Measurements from ENCODE around the gene RNF31.

Gene RNF31

DNA sequence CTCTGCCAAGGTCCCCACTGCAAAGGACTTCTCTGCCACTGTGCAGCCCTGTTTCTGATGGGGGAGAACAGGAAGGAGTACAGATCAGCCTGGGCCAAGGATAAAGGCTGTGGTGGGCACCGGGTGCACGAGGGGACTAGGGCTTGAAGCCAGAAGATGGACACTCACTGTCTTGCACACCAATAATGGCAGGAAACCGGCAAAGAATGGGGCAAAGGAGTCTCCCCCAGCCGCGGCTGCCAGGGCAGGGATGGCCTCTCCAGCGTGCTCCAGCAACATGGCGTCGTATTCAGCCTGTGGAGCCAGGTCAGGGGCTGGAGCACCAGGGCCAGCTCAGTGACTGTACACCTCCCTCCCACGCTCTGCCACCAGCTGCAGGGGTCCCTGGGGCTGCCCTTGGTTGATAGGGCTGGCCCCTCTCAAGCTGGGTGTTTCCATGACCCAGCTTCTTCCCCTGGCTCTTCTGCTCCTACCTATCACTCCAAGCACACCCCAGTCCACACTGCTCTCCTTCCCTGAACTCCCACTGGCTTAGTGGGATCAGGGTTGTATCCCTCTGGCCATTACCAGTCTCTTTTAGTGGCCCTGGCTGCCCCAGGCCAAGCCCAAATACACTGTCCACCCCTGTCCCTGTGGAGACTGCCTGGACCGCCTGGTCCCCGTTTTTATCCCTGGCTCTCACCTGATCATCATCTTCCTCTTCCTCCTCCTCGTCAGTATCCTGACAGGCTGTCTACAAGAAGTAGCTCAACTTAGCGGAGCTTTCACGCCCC is 35.0 kb downstream of the RNF31 start:
- DNase-seq (ENCODE audit: insufficient read length, low spot score) (no peak), FAIRE-seq (no peak)
- TF ChIP-seq POLR2A (IDR thresholded peaks at IDR 0.05; ENCODE audit: low read depth, low read length) = no peak

DNA sequence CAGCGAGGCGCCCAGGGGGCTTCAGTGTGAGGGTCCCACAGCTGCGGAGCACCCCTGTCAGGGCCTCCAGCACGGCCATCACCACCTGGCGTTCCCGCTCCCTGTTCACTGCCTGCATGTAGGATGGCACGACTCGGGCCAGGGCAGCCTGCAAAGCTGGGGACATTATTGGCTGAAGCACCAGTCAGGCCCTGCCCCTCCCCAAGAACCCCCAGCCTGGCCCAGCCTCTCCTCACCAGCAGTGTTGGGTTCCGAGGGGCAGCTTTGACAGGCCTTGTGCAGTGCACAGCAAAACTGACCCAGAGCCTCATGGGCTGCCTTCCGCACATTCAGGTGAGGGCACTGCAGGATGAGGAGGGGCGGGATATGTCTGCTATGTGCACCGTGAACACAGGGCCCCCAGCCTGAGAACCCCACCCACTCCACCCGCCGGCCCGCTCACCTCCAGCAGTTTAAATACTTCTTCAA is 35.8 kb downstream of the RNF31 start:
- DNase-seq (ENCODE audit: insufficient read length, low spot score) (no peak), FAIRE-seq (no peak)
- no peak for TF ChIP-seq POLR2A (IDR thresholded peaks at IDR 0.05; ENCODE audit: low read depth, low read length)

GRCh38 chr14:24184104-24184970 is 37.0 kb downstream of the RNF31 start:
- DNase-seq (ENCODE audit: insufficient read length, low spot score) (no peak), FAIRE-seq (no peak)
- TF ChIP-seq POLR2A (IDR thresholded peaks at IDR 0.05; ENCODE audit: low read depth, low read length) = no peak

DNA sequence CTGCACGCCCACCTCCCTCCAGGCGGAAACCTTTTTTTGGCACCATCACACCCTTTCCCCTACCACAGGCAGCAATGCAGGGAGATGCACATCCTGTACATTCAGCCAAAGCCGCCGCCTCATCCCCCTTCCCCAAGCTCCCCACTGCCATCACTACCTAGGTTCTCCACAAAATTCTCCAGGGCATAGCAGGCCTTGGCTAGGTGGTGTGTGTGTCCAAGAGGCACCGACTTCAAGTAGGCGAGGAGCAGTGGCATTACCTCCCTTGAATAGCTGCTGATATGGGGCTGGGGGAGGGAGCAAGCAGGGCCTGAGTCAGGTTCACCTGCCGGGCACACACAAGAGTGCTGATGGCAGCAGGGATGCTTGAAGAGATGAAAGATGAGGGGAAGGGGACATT is 37.7 kb downstream of the RNF31 start:
- TF ChIP-seq POLR2A (IDR thresholded peaks at IDR 0.05; ENCODE audit: low read depth, low read length) = no peak
- DNase-seq (ENCODE audit: insufficient read length, low spot score) (no peak), FAIRE-seq (no peak)

GRCh38 chr14:24185741-24186140 is 38.4 kb downstream of the RNF31 start:
- TF ChIP-seq POLR2A (IDR thresholded peaks at IDR 0.05; ENCODE audit: low read depth, low read length) = no peak
- no peak for DNase-seq (ENCODE audit: insufficient read length, low spot score)
- no peak for FAIRE-seq

DNA sequence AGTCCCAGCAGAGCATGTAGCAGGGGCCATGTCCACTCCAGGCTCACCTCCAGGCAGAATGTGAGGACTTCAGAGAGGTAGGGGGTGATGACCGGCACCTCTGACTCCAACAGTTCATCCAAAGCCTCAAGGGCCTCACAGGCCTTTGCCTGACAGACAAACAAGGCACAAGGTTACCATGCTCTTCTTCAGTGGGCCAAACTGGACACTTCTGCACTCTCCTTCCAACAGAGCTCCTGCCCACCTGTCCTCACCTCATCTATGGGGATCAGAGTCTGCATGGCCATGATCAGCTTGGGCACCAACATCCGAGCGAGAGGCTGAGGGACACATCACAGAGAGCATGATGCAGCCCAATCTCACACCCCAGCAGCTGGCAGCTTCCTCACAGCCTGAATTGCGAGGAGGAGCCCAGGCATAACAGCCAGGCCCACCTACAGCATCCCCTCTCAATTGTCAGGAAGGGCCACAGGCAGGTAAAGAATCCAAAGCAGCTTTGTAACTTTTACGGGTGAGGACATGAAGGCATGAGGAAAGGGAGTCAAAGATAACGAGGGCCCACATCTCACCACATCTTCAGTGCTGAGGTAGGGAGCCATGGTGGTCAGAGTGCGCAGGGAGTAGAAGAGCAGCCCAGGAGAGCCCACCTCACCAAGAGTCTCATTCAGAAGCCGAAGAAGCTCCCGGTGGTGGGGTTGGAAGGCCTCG is 39.7 kb downstream of the RNF31 start:
- no peak for DNase-seq (ENCODE audit: insufficient read length, low spot score)
- FAIRE-seq = no peak
- no peak for TF ChIP-seq POLR2A (IDR thresholded peaks at IDR 0.05; ENCODE audit: low read depth, low read length)

GRCh38 chr14:24187539-24187915 is 40.2 kb downstream of the RNF31 start:
- no peak for TF ChIP-seq POLR2A (IDR thresholded peaks at IDR 0.05; ENCODE audit: low read depth, low read length)
- FAIRE-seq (no peak), DNase-seq (ENCODE audit: insufficient read length, low spot score) (no peak)

DNA sequence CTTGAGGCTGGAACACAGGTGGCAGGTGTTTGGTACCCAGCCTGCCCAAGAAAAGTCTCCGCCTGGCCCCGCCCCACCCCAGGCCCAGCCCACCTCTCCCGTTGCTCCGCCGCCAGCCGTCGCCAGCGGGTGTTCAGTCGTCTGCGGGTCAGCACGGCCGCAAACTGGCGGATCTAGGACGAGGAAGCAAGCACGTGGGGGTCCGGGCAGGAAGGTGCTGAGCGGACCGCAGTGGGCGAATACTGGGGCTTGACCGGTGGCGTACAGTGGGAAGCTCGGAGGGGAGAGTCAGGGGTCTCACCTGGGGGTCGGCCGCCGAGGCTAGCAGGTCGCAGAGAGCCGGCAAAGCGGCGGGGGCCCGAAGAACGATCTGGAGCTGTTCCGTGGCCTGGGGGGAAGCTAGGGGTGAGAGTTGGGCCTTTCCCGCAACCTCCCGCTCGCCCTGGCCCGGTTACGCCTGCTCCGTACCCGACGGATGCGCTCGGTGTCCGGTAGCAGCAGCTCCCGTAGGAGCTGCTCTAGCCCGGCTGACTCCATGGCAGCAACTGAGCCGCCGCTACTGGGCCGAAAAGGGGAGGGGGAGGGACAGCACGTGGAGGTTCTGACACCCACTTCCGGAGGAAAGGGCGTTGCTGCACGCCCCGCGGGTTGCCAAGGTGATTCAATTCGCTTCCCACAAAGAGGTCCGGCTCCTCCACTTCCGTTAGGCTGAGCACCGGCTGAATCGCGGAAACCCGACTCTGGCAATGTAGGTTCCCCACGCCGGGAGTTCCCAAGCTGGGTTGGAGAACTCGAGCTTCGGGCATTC is 41.2 kb downstream of the RNF31 start, which contains the start of gene IPO4:
Gene IPO4 (minus strand): TSS at position 566 of the 808 bp plus-strand sequence. CDS start 29 bp downstream, at position 537.
- peak; percentile 65 for TF ChIP-seq POLR2A (IDR thresholded peaks at IDR 0.05; ENCODE audit: low read depth, low read length)
- DNase-seq (ENCODE audit: insufficient read length, low spot score) (peak; percentile 85), FAIRE-seq (peak; percentile 62)

DNA sequence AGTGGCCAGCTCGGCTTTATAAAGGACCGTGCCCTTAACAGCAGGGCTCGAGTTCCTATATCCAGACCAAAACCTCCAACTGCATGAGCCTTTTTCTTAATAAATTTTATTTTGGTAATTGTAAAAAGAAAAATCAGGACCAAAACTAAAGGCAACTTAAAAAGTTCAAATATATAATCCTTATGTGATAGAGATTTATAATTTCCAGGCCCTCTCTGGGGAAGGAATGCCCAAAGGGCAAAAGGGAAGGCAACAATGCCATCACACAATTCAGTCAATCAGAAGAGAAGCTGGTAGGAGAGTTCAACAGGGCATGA is 41.7 kb downstream of the RNF31 start:
- no peak for DNase-seq (ENCODE audit: insufficient read length, low spot score)
- TF ChIP-seq POLR2A (IDR thresholded peaks at IDR 0.05; ENCODE audit: low read depth, low read length) = no peak
- no peak for FAIRE-seq

- no peak for TF ChIP-seq POLR2A (IDR thresholded peaks at IDR 0.05; ENCODE audit: low read depth, low read length)
- DNase-seq (ENCODE audit: insufficient read length, low spot score) = no peak
- FAIRE-seq = no peak
Measured at GRCh38 chr14:24189460-24189859, 42.2 kb downstream of the RNF31 start.

DNA sequence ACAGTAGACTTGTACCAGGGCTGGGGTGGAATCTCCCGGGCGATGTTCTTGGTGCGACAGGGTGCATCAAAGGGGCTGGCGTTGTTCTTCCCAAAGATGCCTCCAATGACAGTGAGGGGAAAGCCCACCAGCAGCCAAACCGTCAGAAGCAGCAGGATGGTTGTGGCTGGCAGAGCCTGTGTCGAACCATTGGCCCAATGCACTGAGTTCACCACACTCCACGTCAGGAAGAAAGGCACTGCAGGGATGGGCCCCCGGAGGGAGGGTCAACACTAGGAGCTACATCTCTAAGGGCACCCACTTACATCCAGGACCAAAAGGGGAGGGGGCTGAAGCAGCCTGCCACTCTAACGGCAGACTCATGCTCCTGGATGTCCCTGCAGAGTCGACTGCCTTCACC is 43.1 kb downstream of the RNF31 start:
- no peak for DNase-seq (ENCODE audit: insufficient read length, low spot score)
- no peak for TF ChIP-seq POLR2A (IDR thresholded peaks at IDR 0.05; ENCODE audit: low read depth, low read length)
- no peak for FAIRE-seq

DNA sequence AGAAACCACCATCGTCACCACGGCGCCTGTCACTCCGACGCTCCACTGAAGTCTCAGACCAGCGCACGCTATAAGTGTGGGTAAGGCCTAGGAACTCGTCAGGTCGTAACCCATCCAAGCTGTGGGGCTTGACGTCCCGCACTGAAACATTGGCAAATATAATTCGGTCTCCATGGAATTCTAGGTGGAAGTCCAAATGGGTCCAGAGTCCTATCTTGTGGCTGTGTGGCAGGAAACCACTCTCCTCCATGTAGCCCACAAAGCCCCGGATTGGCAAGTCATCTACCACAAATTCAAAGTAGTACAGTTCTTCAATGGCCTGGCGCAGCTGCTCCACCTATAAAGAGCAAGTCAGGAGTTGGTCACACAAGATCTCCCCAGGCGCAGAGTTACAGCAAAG is 45.6 kb downstream of the RNF31 start:
- DNase-seq (ENCODE audit: insufficient read length, low spot score) = no peak
- FAIRE-seq = no peak
- TF ChIP-seq POLR2A (IDR thresholded peaks at IDR 0.05; ENCODE audit: low read depth, low read length) = no peak

DNA sequence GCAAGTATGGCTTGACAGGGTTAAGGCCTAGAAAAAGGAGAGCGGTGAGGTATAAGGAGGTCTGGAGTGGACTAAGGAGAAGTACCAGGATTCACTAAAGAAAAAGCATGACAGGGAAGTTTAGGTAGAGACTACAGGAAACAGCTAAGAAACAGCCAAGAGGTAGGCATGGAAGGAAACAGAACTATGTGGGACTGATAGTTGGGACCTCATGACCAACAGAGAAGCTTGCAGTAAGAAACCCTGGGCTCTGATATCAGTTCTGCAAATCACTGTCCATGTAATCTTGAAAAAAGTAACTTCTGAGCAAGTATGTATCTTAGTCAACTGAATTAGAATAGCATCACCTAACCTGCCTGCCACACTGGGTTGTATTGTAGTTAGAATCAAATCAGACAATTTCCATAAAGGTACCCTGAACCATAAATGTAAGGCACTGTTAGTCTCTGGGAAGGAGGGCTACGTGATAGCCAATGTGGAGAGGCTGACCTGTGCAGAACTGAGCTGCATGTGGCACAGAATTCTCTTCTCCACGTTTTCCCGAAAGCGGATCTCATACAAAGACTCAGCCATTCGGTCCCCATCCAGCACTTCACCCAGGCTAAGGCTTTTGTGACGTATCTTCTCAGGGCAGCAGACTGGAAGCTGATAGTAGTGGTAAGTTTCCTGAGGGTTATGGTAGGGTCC is 47.0 kb downstream of the RNF31 start:
- no peak for FAIRE-seq
- no peak for TF ChIP-seq POLR2A (IDR thresholded peaks at IDR 0.05; ENCODE audit: low read depth, low read length)
- no peak for DNase-seq (ENCODE audit: insufficient read length, low spot score)
